DND-41 (cell line): Measurements from ENCODE around the gene ARRDC4.
A peak's percentile ranks its signal among the peaks of the same experiment; 100 is the strongest.

ENCODE experiments used
- ATAC-seq: fragments of 200-7000 bp; cut with Tn5 transposase; 3 replicates; pipeline ENCODE4 v1.9.1; 2021; ENCODE audit warnings: low read depth; ENCODE audit not compliant: insufficient read depth
- DNase-seq: peaks from one replicate; pipeline ENCODE4 v3.0.0-alpha.2; 2020
- H2AFZ ChIP-seq: 2 replicates; pipeline ENCODE4 v1.6.0; 2012; ENCODE audit warnings: low read depth, low read length
- H3K27ac ChIP-seq: 2 replicates; pipeline ENCODE4 v1.5.1; 2012; ENCODE audit warnings: low read length, inconsistent platforms
- H3K27me3 ChIP-seq: fragments of 200-600 bp; sonication (generic); 2 replicates; pipeline ENCODE4 v1.6.0; 2012; ENCODE audit warnings: low read length, mild to moderate bottlenecking, inconsistent platforms; ENCODE audit not compliant: insufficient read depth, poor library complexity
- H3K36me3 ChIP-seq: 2 replicates; pipeline ENCODE4 v1.5.1; 2012; ENCODE audit warnings: low read length, inconsistent platforms; ENCODE audit not compliant: insufficient read depth
- H3K4me1 ChIP-seq: 2 replicates; pipeline ENCODE4 v1.5.1; 2012; ENCODE audit warnings: mild to moderate bottlenecking, low read length; ENCODE audit not compliant: insufficient read depth
- H3K4me2 ChIP-seq: 2 replicates; pipeline ENCODE4 v1.6.0; 2012; ENCODE audit warnings: mild to moderate bottlenecking, moderate library complexity, low read length, inconsistent platforms; ENCODE audit not compliant: insufficient read depth
- H3K4me3 ChIP-seq, 2 experiments: fragments of 200-600 bp in 1 of 2; shearing (Covaris generic) in 1 of 2; 2 replicates each; pipeline ENCODE4 v1.5.1; 2012 to 2016; ENCODE audit warnings: inconsistent platforms in 2 of 2, low read length in 2 of 2, mild to moderate bottlenecking in 2 of 2, low read depth in 1 of 2, moderate library complexity in 1 of 2
- H3K79me2 ChIP-seq: 2 replicates; pipeline ENCODE4 v1.6.0; 2012; ENCODE audit warnings: low read length, inconsistent platforms; ENCODE audit not compliant: insufficient read depth
- H3K9ac ChIP-seq: 2 replicates; pipeline ENCODE4 v1.6.0; 2012; ENCODE audit warnings: low read depth, mild to moderate bottlenecking, inconsistent platforms, low read length, moderate library complexity
- H3K9me3 ChIP-seq: 2 replicates; pipeline ENCODE4 v1.5.1; 2012; ENCODE audit warnings: low read length, moderate library complexity, mild to moderate bottlenecking, inconsistent platforms; ENCODE audit not compliant: insufficient read depth, severe bottlenecking
- H4K20me1 ChIP-seq: 2 replicates; pipeline ENCODE4 v1.6.0; 2012; ENCODE audit warnings: low read length; ENCODE audit not compliant: insufficient read depth
- CTCF ChIP-seq: IDR thresholded peaks from 2 replicates; pipeline ENCODE4 v1.5.1; 2012; ENCODE audit warnings: borderline replicate concordance, low read length, moderate library complexity, mild to moderate bottlenecking; ENCODE audit not compliant: poor library complexity, severe bottlenecking; ENCODE audit errors: extremely low read depth
- EZH2 ChIP-seq: IDR thresholded peaks from 3 replicates; pipeline ENCODE4 v1.6.1; 2012; ENCODE audit warnings: borderline replicate concordance, low read depth, mild to moderate bottlenecking, moderate library complexity, low read length, inconsistent platforms; ENCODE audit not compliant: severe bottlenecking

Gene ARRDC4

GRCh38 chr15:98001663-98002194 is 41.2 kb downstream of the ARRDC4 start:
- no peaks in the 10 kb centered on the region for H3K36me3 ChIP-seq
- DNase-seq: no peak
- H3K27ac ChIP-seq: no peak overlapping the region
- no peaks in the 10 kb centered on the region for H4K20me1 ChIP-seq
- H3K79me2 ChIP-seq: no peaks in the 10 kb centered on the region
- no peaks in the 10 kb centered on the region for H3K9me3 ChIP-seq
- H3K9ac ChIP-seq: no peak overlapping the region
- no peak overlapping the region for H3K4me2 ChIP-seq
- no peak for ATAC-seq
- no peaks in the 10 kb centered on the region for H3K27me3 ChIP-seq
- no peak overlapping the region for H2AFZ ChIP-seq
- H3K4me1 ChIP-seq: peaks cover 17% of the 10 kb centered on the region
- TF ChIP-seq EZH2 (no peak), CTCF (no peak)
- H3K4me3 ChIP-seq: no peak overlapping the region

- no peak for ATAC-seq
- Histone ChIP-seq H3K9me3 (no peaks in the 10 kb centered on the region), H3K36me3 (no peaks in the 10 kb centered on the region), H3K9ac (no peak overlapping the region), H3K27me3 (no peaks in the 10 kb centered on the region), H3K4me2 (no peak overlapping the region), H4K20me1 (no peaks in the 10 kb centered on the region), H3K4me1 (peaks cover 13% of the 10 kb centered on the region), H3K27ac (no peak overlapping the region), H2AFZ (no peak overlapping the region), H3K4me3 (no peak overlapping the region), H3K79me2 (no peaks in the 10 kb centered on the region)
- no peak for DNase-seq
- TF ChIP-seq EZH2: no peak
These were observed 41.9 kb downstream of the ARRDC4 start for GRCh38 chr15:98002419-98002818.

GRCh38 chr15:98002866-98003265 is 42.4 kb downstream of the ARRDC4 start:
- Histone ChIP-seq H3K9ac (no peak overlapping the region), H3K27ac (no peak overlapping the region), H2AFZ (0 out of 2 replicates have a peak overlapping the region, but pooled peaks have one; percentile 35), H3K4me2 (no peak overlapping the region), H4K20me1 (no peaks in the 10 kb centered on the region), H3K4me3 (no peak overlapping the region), H3K9me3 (no peaks in the 10 kb centered on the region), H3K4me1 (peaks cover 13% of the 10 kb centered on the region), H3K27me3 (no peaks in the 10 kb centered on the region), H3K79me2 (no peaks in the 10 kb centered on the region), H3K36me3 (no peaks in the 10 kb centered on the region)
- ATAC-seq: no peak
- DNase-seq: no peak
- TF ChIP-seq CTCF (no peak), EZH2 (no peak)

GRCh38 chr15:98003518-98003917 is 43.0 kb downstream of the ARRDC4 start:
- TF ChIP-seq EZH2 (no peak), CTCF (no peak)
- H3K9me3 ChIP-seq: no peaks in the 10 kb centered on the region
- H3K4me2 ChIP-seq: no peak overlapping the region
- DNase-seq: no peak
- no peaks in the 10 kb centered on the region for H3K36me3 ChIP-seq
- no peak overlapping the region for H3K4me3 ChIP-seq
- no peak overlapping the region for H3K27ac ChIP-seq
- H3K79me2 ChIP-seq: no peaks in the 10 kb centered on the region
- H2AFZ ChIP-seq: no peak overlapping the region
- H3K27me3 ChIP-seq: no peaks in the 10 kb centered on the region
- no peaks in the 10 kb centered on the region for H4K20me1 ChIP-seq
- peaks cover 9% of the 10 kb centered on the region for H3K4me1 ChIP-seq
- H3K9ac ChIP-seq: no peak overlapping the region
- ATAC-seq: no peak
